GM19238 (cell line): ENCODE measurements around the gene ZBP1.

Experiments used
- DNase-seq: peaks from one replicate; pipeline ENCODE4 v3.0.0; 2011; ENCODE audit warnings: low spot score; ENCODE audit not compliant: insufficient read length

ZBP1 gene

GRCh38 chr20:57559658-57560553 is 60.3 kb downstream of the ZBP1 start:
- DNase-seq = no peak

GRCh38 chr20:57559289-57559634 is 61.0 kb downstream of the ZBP1 start:
- DNase-seq = no peak

DNA sequence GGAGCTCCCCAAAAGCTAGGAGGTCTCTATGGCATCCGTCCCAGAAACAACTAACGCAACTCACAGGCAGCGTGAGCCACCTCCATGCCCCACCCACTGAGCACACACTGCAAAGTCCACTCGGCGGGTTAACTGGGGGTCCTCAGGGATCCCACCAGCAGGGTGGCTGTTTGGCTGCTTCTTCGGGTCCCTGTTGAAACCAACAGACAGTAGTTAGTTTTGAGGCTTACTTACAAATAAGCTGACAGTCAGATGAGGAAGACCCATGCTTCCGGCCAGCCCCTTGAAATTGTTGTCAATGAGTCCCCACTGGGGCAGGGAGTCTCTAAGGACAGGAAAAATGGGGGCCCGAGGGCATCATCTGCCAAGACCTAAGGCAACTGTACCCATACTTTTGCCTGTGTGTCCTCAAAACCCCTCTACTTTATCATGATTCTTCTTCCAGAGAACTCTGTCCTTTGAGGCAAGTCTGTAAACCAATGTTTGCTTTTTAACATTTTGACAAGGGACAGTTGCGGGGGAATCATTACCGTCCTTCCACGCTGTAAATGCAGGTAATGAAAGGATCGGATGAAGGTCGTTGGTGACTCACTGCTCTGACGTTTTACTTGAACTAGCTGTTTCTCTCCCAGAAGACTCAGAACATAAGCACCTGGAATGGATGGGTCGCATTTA is 61.5 kb downstream of the ZBP1 start:
- DNase-seq = no peak

- DNase-seq = no peak
Measured at GRCh38 chr20:57557926-57558613, 62.2 kb downstream of the ZBP1 start.

GRCh38 chr20:57556980-57557274 is 63.3 kb downstream of the ZBP1 start:
- DNase-seq = no peak

GRCh38 chr20:57555457-57556184 is 64.6 kb downstream of the ZBP1 start:
- no peak for DNase-seq
